ENCODE results near the gene WBP1L.
"Not testable (repeated sequence)": the region's sequence is repeated elsewhere in the genome, so short reads cannot be mapped to it uniquely, and the experiment has no call there.

Gene WBP1L

DNA sequence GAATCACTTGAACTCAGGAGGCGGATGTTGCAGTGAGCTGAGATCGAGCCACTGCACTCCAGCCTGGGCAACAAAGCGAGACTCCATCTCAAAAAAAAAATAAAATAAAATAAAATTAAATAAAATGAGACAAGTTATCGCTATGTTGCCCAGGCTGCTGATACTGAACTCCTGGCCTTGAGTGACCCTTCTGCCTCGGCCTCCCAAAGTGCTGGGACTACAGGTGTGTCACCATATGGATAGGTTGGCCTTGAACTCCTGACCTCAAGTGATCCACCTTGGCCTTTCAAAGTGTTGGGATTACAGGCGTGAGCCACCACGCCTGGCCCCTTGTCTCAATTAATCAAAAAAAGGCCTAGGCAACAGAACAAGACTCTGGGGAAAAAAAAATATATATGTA, 109.5 kb downstream of the WBP1L start:
- not testable (repeated sequence) for H2BK5ac ChIP-seq (ENCODE audit: low read length); H3K14ac ChIP-seq (ENCODE audit: low read length); H2AFZ ChIP-seq (ENCODE audit: low read length); H2AK5ac ChIP-seq (ENCODE audit: low read depth, low read length); H3K4me3 ChIP-seq (ENCODE audit: low read length in 2 of 2); H3K4me1 ChIP-seq (ENCODE audit: control insufficient read depth in 2 of 2, insufficient read depth in 1 of 2, low read depth in 1 of 2, low read length in 2 of 2); H2BK120ac ChIP-seq (ENCODE audit: low read depth, low read length); H3K27me3 ChIP-seq (ENCODE audit: control insufficient read depth in 3 of 3, insufficient read depth in 3 of 3, low read depth in 1 of 3, low read length in 3 of 3); H2BK15ac ChIP-seq (ENCODE audit: low read length); DNase-seq (ENCODE audit: low spot score); H4K91ac ChIP-seq (ENCODE audit: low read depth, low read length, poor library complexity); H3K4me2 ChIP-seq (ENCODE audit: insufficient read depth, low read length, poor library complexity, severe bottlenecking); H3K9ac ChIP-seq (ENCODE audit: low read depth, low read length, poor library complexity); H3K18ac ChIP-seq (ENCODE audit: low read length); H3K4ac ChIP-seq (ENCODE audit: low read length); H3K23ac ChIP-seq (ENCODE audit: low read depth, low read length, poor library complexity); H4K8ac ChIP-seq (ENCODE audit: low read depth, low read length); H3K36me3 ChIP-seq (replicated peaks in 1 of 2; ENCODE audit: control insufficient read depth in 2 of 2, insufficient read depth in 2 of 2, low read length in 2 of 2); H3K79me1 ChIP-seq (ENCODE audit: low read depth, low read length); H3K9me3 ChIP-seq (replicated peaks in 1 of 2; ENCODE audit: control insufficient read depth in 2 of 2, insufficient read depth in 1 of 2, low read depth in 1 of 2, low read length in 2 of 2); H3K27ac ChIP-seq (replicated peaks; ENCODE audit: low read length); H2BK12ac ChIP-seq (ENCODE audit: low read length)
- WGBS, 2 donors (ENCODE audit: extremely low coverage in 2 of 2, insufficient read length in 2 of 2, insufficient replicate concordance in 1 of 2): no CpG with 5 or more reads among the region's 7 CpGs

GRCh38 chr10:102855731-102856436, 112.1 kb downstream of the WBP1L start:
- H3K9me3 ChIP-seq (replicated peaks in 1 of 2; ENCODE audit: control insufficient read depth in 2 of 2, insufficient read depth in 1 of 2, low read depth in 1 of 2, low read length in 2 of 2); H3K4ac ChIP-seq (ENCODE audit: low read length); H3K36me3 ChIP-seq (replicated peaks in 1 of 2; ENCODE audit: control insufficient read depth in 2 of 2, insufficient read depth in 2 of 2, low read length in 2 of 2); H4K8ac ChIP-seq (ENCODE audit: low read depth, low read length); H2BK5ac ChIP-seq (ENCODE audit: low read length); H2BK120ac ChIP-seq (ENCODE audit: low read depth, low read length); H2BK15ac ChIP-seq (ENCODE audit: low read length); H3K14ac ChIP-seq (ENCODE audit: low read length); H3K9ac ChIP-seq (ENCODE audit: low read depth, low read length, poor library complexity); H3K4me2 ChIP-seq (ENCODE audit: insufficient read depth, low read length, poor library complexity, severe bottlenecking); H3K27me3 ChIP-seq (ENCODE audit: control insufficient read depth in 3 of 3, insufficient read depth in 3 of 3, low read depth in 1 of 3, low read length in 3 of 3); H4K91ac ChIP-seq (ENCODE audit: low read depth, low read length, poor library complexity); H3K79me1 ChIP-seq (ENCODE audit: low read depth, low read length); H3K4me3 ChIP-seq (ENCODE audit: low read length in 2 of 2); H3K23ac ChIP-seq (ENCODE audit: low read depth, low read length, poor library complexity); H2AFZ ChIP-seq (ENCODE audit: low read length); H2BK12ac ChIP-seq (ENCODE audit: low read length); H3K4me1 ChIP-seq (ENCODE audit: control insufficient read depth in 2 of 2, insufficient read depth in 1 of 2, low read depth in 1 of 2, low read length in 2 of 2); H3K18ac ChIP-seq (ENCODE audit: low read length); H2AK5ac ChIP-seq (ENCODE audit: low read depth, low read length); H3K27ac ChIP-seq (replicated peaks; ENCODE audit: low read length); DNase-seq (ENCODE audit: low spot score): not testable (repeated sequence)
- WGBS, 2 donors (ENCODE audit: extremely low coverage in 2 of 2, insufficient read length in 2 of 2, insufficient replicate concordance in 1 of 2): no CpG with 5 or more reads among the region's 11 CpGs

DNA sequence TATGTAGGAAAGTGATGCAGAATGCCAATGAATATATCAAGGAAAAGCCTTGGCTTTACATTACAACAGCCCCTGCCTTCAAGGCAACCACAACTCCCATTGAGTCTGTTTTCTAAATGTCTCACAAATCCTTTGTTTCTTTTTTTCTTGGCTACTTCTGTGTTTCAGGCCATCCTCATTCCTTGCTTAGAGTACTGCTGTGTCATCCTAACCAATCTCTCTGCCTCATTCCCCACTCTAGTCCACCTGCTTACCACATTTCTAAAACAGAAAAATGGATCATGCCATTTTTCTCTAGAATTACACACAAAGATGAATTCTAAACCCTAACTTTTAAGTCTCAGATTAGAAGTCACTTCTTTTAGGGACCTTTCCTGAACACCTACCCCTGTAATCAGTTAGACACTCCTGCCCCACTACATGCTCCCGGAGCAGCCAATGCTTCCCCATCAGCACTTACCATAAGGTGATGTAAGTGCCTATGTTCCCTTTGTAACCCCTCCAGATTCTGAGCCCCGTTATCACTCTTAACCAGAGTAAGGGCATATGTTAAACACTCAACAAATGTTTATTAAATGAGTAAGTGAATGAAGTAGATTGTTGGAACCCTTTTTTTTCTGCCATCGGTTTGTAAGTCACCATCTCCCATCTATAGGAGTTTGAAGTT, 113.1 kb downstream of the WBP1L start:
- H3K4ac ChIP-seq (ENCODE audit: low read length): no peak overlapping the region
- H3K27ac ChIP-seq (replicated peaks; ENCODE audit: low read length): no peak overlapping the region
- no peak overlapping the region for H2AFZ ChIP-seq (ENCODE audit: low read length)
- H2BK5ac ChIP-seq (ENCODE audit: low read length): no peak overlapping the region
- no peak overlapping the region for H4K8ac ChIP-seq (ENCODE audit: low read depth, low read length)
- no peaks in the 10 kb centered on the region for H3K4me1 ChIP-seq (ENCODE audit: control insufficient read depth in 2 of 2, insufficient read depth in 1 of 2, low read depth in 1 of 2, low read length in 2 of 2)
- WGBS, 2 donors (ENCODE audit: extremely low coverage in 2 of 2, insufficient read length in 2 of 2, insufficient replicate concordance in 1 of 2): no CpG with 5 or more reads among the region's 3 CpGs
- no peak overlapping the region for H2BK12ac ChIP-seq (ENCODE audit: low read length)
- no peak overlapping the region for H2BK120ac ChIP-seq (ENCODE audit: low read depth, low read length)
- no peak overlapping the region for H3K4me2 ChIP-seq (ENCODE audit: insufficient read depth, low read length, poor library complexity, severe bottlenecking)
- no peak for DNase-seq (ENCODE audit: low spot score)
- no peaks in the 10 kb centered on the region for H3K27me3 ChIP-seq (ENCODE audit: control insufficient read depth in 3 of 3, insufficient read depth in 3 of 3, low read depth in 1 of 3, low read length in 3 of 3)
- H3K18ac ChIP-seq (ENCODE audit: low read length): no peak overlapping the region
- H3K79me1 ChIP-seq (ENCODE audit: low read depth, low read length): no peaks in the 10 kb centered on the region
- H4K91ac ChIP-seq (ENCODE audit: low read depth, low read length, poor library complexity): no peak overlapping the region
- H3K9me3 ChIP-seq (replicated peaks in 1 of 2; ENCODE audit: control insufficient read depth in 2 of 2, insufficient read depth in 1 of 2, low read depth in 1 of 2, low read length in 2 of 2): no peaks in the 10 kb centered on the region
- H3K4me3 ChIP-seq (ENCODE audit: low read length in 2 of 2): no peak overlapping the region
- no peak overlapping the region for H2AK5ac ChIP-seq (ENCODE audit: low read depth, low read length)
- H3K9ac ChIP-seq (ENCODE audit: low read depth, low read length, poor library complexity): no peak overlapping the region
- peaks cover 0 to 11% of the 10 kb centered on the region in 2 donors for H3K36me3 ChIP-seq (replicated peaks in 1 of 2; ENCODE audit: control insufficient read depth in 2 of 2, insufficient read depth in 2 of 2, low read length in 2 of 2)
- H3K23ac ChIP-seq (ENCODE audit: low read depth, low read length, poor library complexity): no peak overlapping the region
- no peak overlapping the region for H2BK15ac ChIP-seq (ENCODE audit: low read length)
- no peak overlapping the region for H3K14ac ChIP-seq (ENCODE audit: low read length)

- Histone ChIP-seq H3K9me3 (replicated peaks in 1 of 2; ENCODE audit: control insufficient read depth in 2 of 2, insufficient read depth in 1 of 2, low read depth in 1 of 2, low read length in 2 of 2) (no peaks in the 10 kb centered on the region), H3K9ac (ENCODE audit: low read depth, low read length, poor library complexity) (no peak overlapping the region), H2BK120ac (ENCODE audit: low read depth, low read length) (no peak overlapping the region), H3K18ac (ENCODE audit: low read length) (no peak overlapping the region), H3K23ac (ENCODE audit: low read depth, low read length, poor library complexity) (no peak overlapping the region), H3K27ac (replicated peaks; ENCODE audit: low read length) (no peak overlapping the region), H2BK12ac (ENCODE audit: low read length) (no peak overlapping the region), H3K4me1 (ENCODE audit: control insufficient read depth in 2 of 2, insufficient read depth in 1 of 2, low read depth in 1 of 2, low read length in 2 of 2) (no peaks in the 10 kb centered on the region), H3K14ac (ENCODE audit: low read length) (no peak overlapping the region), H3K4ac (ENCODE audit: low read length) (no peak overlapping the region), H3K36me3 (replicated peaks in 1 of 2; ENCODE audit: control insufficient read depth in 2 of 2, insufficient read depth in 2 of 2, low read length in 2 of 2) (peaks cover 2 to 33% of the 10 kb centered on the region in 2 donors), H3K4me3 (ENCODE audit: low read length in 2 of 2) (no peak overlapping the region), H4K8ac (ENCODE audit: low read depth, low read length) (no peak overlapping the region), H3K27me3 (ENCODE audit: control insufficient read depth in 3 of 3, insufficient read depth in 3 of 3, low read depth in 1 of 3, low read length in 3 of 3) (no peaks in the 10 kb centered on the region), H2AFZ (ENCODE audit: low read length) (no peak overlapping the region), H2AK5ac (ENCODE audit: low read depth, low read length) (no peak overlapping the region), H2BK15ac (ENCODE audit: low read length) (no peak overlapping the region), H4K91ac (ENCODE audit: low read depth, low read length, poor library complexity) (no peak overlapping the region), H2BK5ac (ENCODE audit: low read length) (no peak overlapping the region), H3K79me1 (ENCODE audit: low read depth, low read length) (no peaks in the 10 kb centered on the region), H3K4me2 (ENCODE audit: insufficient read depth, low read length, poor library complexity, severe bottlenecking) (no peak overlapping the region)
- WGBS, 2 donors (ENCODE audit: extremely low coverage in 2 of 2, insufficient read length in 2 of 2, insufficient replicate concordance in 1 of 2): 100% methylated on average over 1 of the region's 2 CpGs; no CpG with 5 or more reads in 1 of the 2 donors
- DNase-seq (ENCODE audit: low spot score): no peak
These were observed 116.2 kb downstream of the WBP1L start for GRCh38 chr10:102859911-102860310.

Data from neuronal stem cell (in vitro differentiated cells).